OCI-LY7 (cell line): Measurements from ENCODE around the gene CTNNA3. TPM values are rescaled to one million over a fixed set of nuclear protein-coding genes. Genes with fewer than 3 reads are reported as not detected.

Experiments
- BruUV-seq: library from RNA; stranded (reverse); fragments of 400-500 nt; replicated peaks from 2 replicates; lab custom pipeline; 2021; lab: Mats Ljungman, UMichigan
- CTCF ChIA-PET: fragments of 300-600 bp; sonication (Branson Sonifier 250); formaldehyde crosslinking; loops from one replicate; lab custom pipeline; 2022; ENCODE audit warnings: antibody characterized with exemption; ENCODE audit not compliant: unreplicated experiment; lab: Charles Lee
- POLR2A ChIA-PET: fragments of 300-600 bp; sonication (Branson Sonifier 250); formaldehyde crosslinking; loops from one replicate; lab custom pipeline; 2022; ENCODE audit warnings: antibody characterized with exemption; lab: Charles Lee
- DNase-seq: peaks from one replicate; pipeline ENCODE4 v3.0.0-alpha.2; 2015; ENCODE audit warnings: low spot score
- H2AFZ ChIP-seq: fragments of 200-600 bp; sonication (generic), shearing (Covaris generic); 2 replicates; pipeline ENCODE4 v1.6.1; 2014; ENCODE audit warnings: mild to moderate bottlenecking, antibody characterized with exemption, low read length, moderate library complexity
- H3K27ac ChIP-seq: fragments of 200-600 bp; sonication (generic); 2 replicates; pipeline ENCODE4 v1.5.1; 2014; ENCODE audit warnings: mixed run types, low read depth, mild to moderate bottlenecking, moderate library complexity, low read length, inconsistent platforms; ENCODE audit not compliant: poor library complexity, severe bottlenecking
- H3K36me3 ChIP-seq: fragments of 200-600 bp; sonication (generic); 2 replicates; pipeline ENCODE4 v1.6.1; 2014; ENCODE audit warnings: mild to moderate bottlenecking, antibody characterized with exemption, low read length, moderate library complexity, mixed read lengths; ENCODE audit not compliant: insufficient read depth
- H3K4me1 ChIP-seq: fragments of 200-600 bp; sonication (generic); 2 replicates; pipeline ENCODE4 v1.5.1; 2014; ENCODE audit warnings: mild to moderate bottlenecking, low read length; ENCODE audit not compliant: insufficient read depth, poor library complexity, severe bottlenecking
- H3K4me2 ChIP-seq: fragments of 200-600 bp; sonication (generic); 2 replicates; pipeline ENCODE4 v1.6.1; 2014; ENCODE audit warnings: mild to moderate bottlenecking, low read length
- H3K4me3 ChIP-seq: fragments of 200-600 bp; sonication (generic); 2 replicates; pipeline ENCODE4 v1.5.1; 2014; ENCODE audit warnings: mild to moderate bottlenecking, low read depth, low read length; ENCODE audit not compliant: poor library complexity, severe bottlenecking
- H3K79me2 ChIP-seq: fragments of 200-600 bp; sonication (generic); 2 replicates; pipeline ENCODE4 v1.6.1; 2016; ENCODE audit warnings: low read depth, mild to moderate bottlenecking, low read length, moderate library complexity, mixed read lengths; ENCODE audit not compliant: insufficient read depth
- H3K9me2 ChIP-seq: fragments of 200-600 bp; sonication (generic); 2 replicates; pipeline ENCODE4 v1.6.1; 2016; ENCODE audit warnings: mild to moderate bottlenecking, low read length, mixed read lengths; ENCODE audit not compliant: insufficient read depth
- H3K9me3 ChIP-seq: fragments of 200-600 bp; sonication (generic); 2 replicates; pipeline ENCODE4 v1.6.1; 2014; ENCODE audit warnings: mild to moderate bottlenecking, mixed run types, low read length, mixed read lengths
- H4K20me1 ChIP-seq: fragments of 200-600 bp; sonication (generic); 2 replicates; pipeline ENCODE4 v1.6.1; 2014; ENCODE audit warnings: mild to moderate bottlenecking, antibody characterized with exemption, low read length, moderate library complexity, mixed read lengths; ENCODE audit not compliant: insufficient read depth
- CTCF ChIP-seq: fragments of 200-600 bp; sonication (generic); conservative IDR thresholded peaks from 2 replicates; pipeline ENCODE4 v1.5.1; 2014; ENCODE audit warnings: mild to moderate bottlenecking, antibody characterized with exemption, low read length, moderate library complexity, mixed read lengths
- EZH2phosphoT487 ChIP-seq: fragments of 200-600 bp; sonication (generic); IDR thresholded peaks from 2 replicates; pipeline ENCODE4 v1.6.1; 2018; ENCODE audit warnings: low read depth, borderline replicate concordance, mild to moderate bottlenecking, mixed run types, antibody characterized with exemption, low read length, moderate library complexity, mixed read lengths
- intact Hi-C: fragments of 100-400 bp; cut with micrococcal nuclease; formaldehyde crosslinking; loops from one replicate; pipeline ENCODE4 v1.10.0; 2022; ENCODE audit not compliant: unreplicated experiment
- total RNA-seq, 2 experiments: library from RNA; depleted of rRNA in 1 of 2; stranded (reverse); fragments of >200 nt in 1 of 2; shearing (Covaris generic) in 1 of 2; gene quantifications; 2 replicates each; pipeline ENCODE4 v1.2.3, GENCODE V29; 2014 to 2022

Gene CTNNA3
- total RNA-seq, 2 experiments from 2014 or later = not detected

- BruUV-seq = no TSS peak
- ChIA-PET CTCF (no interaction called here), POLR2A (no interaction called here)
- no peak for DNase-seq
- H3K27ac ChIP-seq = no peak overlapping the region
- TF ChIP-seq EZH2phosphoT487 (no peak), CTCF (no peak)
- H4K20me1 ChIP-seq = no peaks in the 10 kb centered on the region
- intact Hi-C loops = no loop called here
- H3K36me3 ChIP-seq = no peaks in the 10 kb centered on the region
- H3K4me1 ChIP-seq = no peaks in the 10 kb centered on the region
- no peaks in the 10 kb centered on the region for H3K9me3 ChIP-seq
- H3K4me2 ChIP-seq = no peak overlapping the region
- no peaks in the 10 kb centered on the region for H3K9me2 ChIP-seq
- H2AFZ ChIP-seq = no peak overlapping the region
- no peaks in the 10 kb centered on the region for H3K79me2 ChIP-seq
- H3K4me3 ChIP-seq = no peak overlapping the region
Observed at GRCh38 chr10:66223656-66224055, 1472.3 kb downstream of the CTNNA3 start.

GRCh38 chr10:66222462-66223046 is 1473.4 kb downstream of the CTNNA3 start:
- CTCF ChIA-PET = no interaction called here
- POLR2A ChIA-PET = interaction anchor here (0.5 to 0.6 kb wide), 2 partner anchors 24 to 1825 kb away, joined by 3 read pairs; no protein-coding TSS in a partner anchor
- H2AFZ ChIP-seq = no peak overlapping the region
- H3K9me3 ChIP-seq = no peaks in the 10 kb centered on the region
- no peaks in the 10 kb centered on the region for H3K9me2 ChIP-seq
- H4K20me1 ChIP-seq = no peaks in the 10 kb centered on the region
- H3K79me2 ChIP-seq = no peaks in the 10 kb centered on the region
- TF ChIP-seq EZH2phosphoT487 (no peak), CTCF (no peak)
- DNase-seq = no peak
- H3K27ac ChIP-seq = no peak overlapping the region
- H3K36me3 ChIP-seq = no peaks in the 10 kb centered on the region
- no peaks in the 10 kb centered on the region for H3K4me1 ChIP-seq
- intact Hi-C loops = no loop called here
- BruUV-seq = no TSS peak
- H3K4me2 ChIP-seq = no peak overlapping the region
- H3K4me3 ChIP-seq = no peak overlapping the region

- Histone ChIP-seq H3K9me2 (no peaks in the 10 kb centered on the region), H3K36me3 (no peaks in the 10 kb centered on the region), H2AFZ (no peak overlapping the region), H3K27ac (no peak overlapping the region), H3K4me3 (no peak overlapping the region), H3K9me3 (no peaks in the 10 kb centered on the region), H3K79me2 (no peaks in the 10 kb centered on the region), H4K20me1 (no peaks in the 10 kb centered on the region), H3K4me2 (no peak overlapping the region), H3K4me1 (no peaks in the 10 kb centered on the region)
- intact Hi-C loops = no loop called here
- CTCF ChIA-PET = no interaction called here
- no peak for DNase-seq
- no TSS peak for BruUV-seq
- POLR2A ChIA-PET = interaction anchor here (0.9 kb wide), 1 partner anchor 8 kb away, joined by 3 read pairs; no protein-coding TSS in a partner anchor
- TF ChIP-seq CTCF (no peak), EZH2phosphoT487 (no peak)
Observed at GRCh38 chr10:66218981-66219587, 1476.9 kb downstream of the CTNNA3 start.
